ENCODE measurements around the gene CDSN.

The CDSN gene

DNA sequence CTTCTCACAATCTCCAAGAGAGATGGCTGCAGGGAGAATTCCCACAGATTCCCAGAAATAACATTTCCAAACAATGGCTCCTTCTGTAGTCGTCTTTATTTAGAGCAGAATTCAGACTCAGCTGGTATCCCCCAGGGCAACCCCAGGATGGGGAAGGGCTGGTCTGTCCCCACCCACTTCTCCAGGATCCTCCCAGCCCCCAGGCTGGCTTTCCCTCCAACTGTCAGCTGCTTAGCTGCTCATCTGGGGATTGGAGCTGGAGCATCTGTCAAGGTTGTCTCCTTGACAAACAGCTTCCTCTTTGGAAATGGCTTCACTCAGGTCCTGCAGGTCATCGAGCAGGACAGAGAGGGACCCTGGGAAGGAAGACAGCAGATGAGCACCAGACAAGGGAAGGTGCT lies 22.1 kb upstream of the CDSN start:
- no peak for DNase-seq (ENCODE audit: low read depth in 1 of 2, low spot score in 1 of 2)
- Histone ChIP-seq H3K4me3 (replicated peaks; ENCODE audit: insufficient read depth, low read length) (no peak overlapping the region), H3K27me3 (ENCODE audit: insufficient read depth, poor library complexity, severe bottlenecking) (no peaks in the 10 kb centered on the region), H3K27ac (replicated peaks) (no peak overlapping the region)
- TF ChIP-seq CTCF (IDR thresholded peaks at IDR 0.05; ENCODE audit: insufficient read depth, low read length) (no peak), GABPA (IDR thresholded peaks at IDR 0.05; ENCODE audit: low read depth) (no peak), POLR2AphosphoS5 (IDR thresholded peaks at IDR 0.05; ENCODE audit: low read depth) (no peak), REST (IDR thresholded peaks at IDR 0.05; ENCODE audit: insufficient replicate concordance, low read depth) (no peak), SPI1 (IDR thresholded peaks at IDR 0.05; ENCODE audit: borderline replicate concordance, low read depth) (no peak)

- Histone ChIP-seq H3K27ac (replicated peaks) (no peak overlapping the region), H3K4me3 (replicated peaks; ENCODE audit: insufficient read depth, low read length) (no peak overlapping the region), H3K27me3 (ENCODE audit: insufficient read depth, poor library complexity, severe bottlenecking) (no peaks in the 10 kb centered on the region)
- TF ChIP-seq REST (IDR thresholded peaks at IDR 0.05; ENCODE audit: insufficient replicate concordance, low read depth) (no peak), POLR2AphosphoS5 (IDR thresholded peaks at IDR 0.05; ENCODE audit: low read depth) (no peak), CTCF (IDR thresholded peaks at IDR 0.05; ENCODE audit: insufficient read depth, low read length) (no peak), GABPA (IDR thresholded peaks at IDR 0.05; ENCODE audit: low read depth) (no peak), SPI1 (IDR thresholded peaks at IDR 0.05; ENCODE audit: borderline replicate concordance, low read depth) (no peak)
- no peak for DNase-seq (ENCODE audit: low read depth in 1 of 2, low spot score in 1 of 2)
Measured at GRCh38 chr6:31140643-31141042, 20.4 kb upstream of the CDSN start.

DNA sequence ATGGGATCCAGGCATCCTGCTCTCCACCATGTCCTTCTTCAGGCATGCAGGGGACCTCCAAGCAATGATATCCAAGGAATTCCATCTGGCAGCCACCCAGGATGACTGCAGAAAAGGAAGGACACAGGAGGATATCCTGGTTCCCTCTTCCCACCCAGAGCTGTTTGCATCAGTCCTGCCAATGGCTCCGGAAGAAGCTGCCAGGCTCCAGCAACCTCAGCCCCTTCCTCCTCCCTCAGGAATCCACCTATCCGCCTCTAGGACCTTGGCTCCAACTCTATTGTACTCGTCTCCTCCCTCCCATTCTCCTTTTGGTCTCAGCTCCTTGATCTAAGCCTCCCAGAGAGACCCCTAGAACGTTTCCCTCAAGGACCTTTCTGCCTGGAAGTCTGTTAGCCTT lies 19.4 kb upstream of the CDSN start:
- TF ChIP-seq REST (IDR thresholded peaks at IDR 0.05; ENCODE audit: insufficient replicate concordance, low read depth) (no peak), GABPA (IDR thresholded peaks at IDR 0.05; ENCODE audit: low read depth) (no peak), CTCF (IDR thresholded peaks at IDR 0.05; ENCODE audit: insufficient read depth, low read length) (no peak), POLR2AphosphoS5 (IDR thresholded peaks at IDR 0.05; ENCODE audit: low read depth) (no peak), SPI1 (IDR thresholded peaks at IDR 0.05; ENCODE audit: borderline replicate concordance, low read depth) (no peak)
- Histone ChIP-seq H3K27me3 (ENCODE audit: insufficient read depth, poor library complexity, severe bottlenecking) (no peaks in the 10 kb centered on the region), H3K27ac (replicated peaks) (no peak overlapping the region), H3K4me3 (replicated peaks; ENCODE audit: insufficient read depth, low read length) (no peak overlapping the region)
- no peak for DNase-seq (ENCODE audit: low read depth in 1 of 2, low spot score in 1 of 2)
